Measurements from ENCODE around the gene ITGA3.

Gene ITGA3

DNA sequence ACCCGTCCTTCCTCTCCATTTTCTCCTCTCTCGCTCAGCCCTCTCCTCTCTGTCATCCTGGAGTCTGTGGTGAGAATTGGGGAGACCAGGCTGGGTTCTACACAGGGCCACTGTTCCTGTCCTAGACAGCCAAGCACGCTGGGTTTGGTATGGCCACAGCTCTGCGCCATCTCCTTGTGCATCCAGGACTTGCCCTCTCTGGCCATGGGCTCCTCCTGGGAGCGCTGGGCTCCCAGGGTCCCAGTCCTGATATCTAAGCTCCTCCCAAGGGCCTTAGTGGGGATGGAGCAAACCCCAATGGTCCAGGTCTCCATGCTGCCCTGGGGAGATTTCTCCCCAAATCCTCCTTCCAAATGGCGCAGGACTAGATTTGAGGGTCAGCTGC lies 27.2 kb upstream of the ITGA3 start:
- no peaks in the 10 kb centered on the region for H3K36me3 ChIP-seq
- H3K27ac ChIP-seq = no peak overlapping the region
- TF ChIP-seq, protein P1, sequence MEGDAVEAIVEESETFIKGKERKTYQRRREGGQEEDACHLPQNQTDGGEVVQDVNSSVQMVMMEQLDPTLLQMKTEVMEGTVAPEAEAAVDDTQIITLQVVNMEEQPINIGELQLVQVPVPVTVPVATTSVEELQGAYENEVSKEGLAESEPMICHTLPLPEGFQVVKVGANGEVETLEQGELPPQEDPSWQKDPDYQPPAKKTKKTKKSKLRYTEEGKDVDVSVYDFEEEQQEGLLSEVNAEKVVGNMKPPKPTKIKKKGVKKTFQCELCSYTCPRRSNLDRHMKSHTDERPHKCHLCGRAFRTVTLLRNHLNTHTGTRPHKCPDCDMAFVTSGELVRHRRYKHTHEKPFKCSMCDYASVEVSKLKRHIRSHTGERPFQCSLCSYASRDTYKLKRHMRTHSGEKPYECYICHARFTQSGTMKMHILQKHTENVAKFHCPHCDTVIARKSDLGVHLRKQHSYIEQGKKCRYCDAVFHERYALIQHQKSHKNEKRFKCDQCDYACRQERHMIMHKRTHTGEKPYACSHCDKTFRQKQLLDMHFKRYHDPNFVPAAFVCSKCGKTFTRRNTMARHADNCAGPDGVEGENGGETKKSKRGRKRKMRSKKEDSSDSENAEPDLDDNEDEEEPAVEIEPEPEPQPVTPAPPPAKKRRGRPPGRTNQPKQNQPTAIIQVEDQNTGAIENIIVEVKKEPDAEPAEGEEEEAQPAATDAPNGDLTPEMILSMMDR (IDR thresholded peaks at IDR 0.05; ENCODE audit: low read depth, low read length) = no peak
- H3K27me3 ChIP-seq (ENCODE audit: insufficient read depth, low read depth, severe bottlenecking) = no peaks in the 10 kb centered on the region
- H3K4me3 ChIP-seq (ENCODE audit: low read depth, low read length) = no peak overlapping the region
- no peaks in the 10 kb centered on the region for H3K9me3 ChIP-seq (ENCODE audit: severe bottlenecking)
- DNase-seq = no peak

DNA sequence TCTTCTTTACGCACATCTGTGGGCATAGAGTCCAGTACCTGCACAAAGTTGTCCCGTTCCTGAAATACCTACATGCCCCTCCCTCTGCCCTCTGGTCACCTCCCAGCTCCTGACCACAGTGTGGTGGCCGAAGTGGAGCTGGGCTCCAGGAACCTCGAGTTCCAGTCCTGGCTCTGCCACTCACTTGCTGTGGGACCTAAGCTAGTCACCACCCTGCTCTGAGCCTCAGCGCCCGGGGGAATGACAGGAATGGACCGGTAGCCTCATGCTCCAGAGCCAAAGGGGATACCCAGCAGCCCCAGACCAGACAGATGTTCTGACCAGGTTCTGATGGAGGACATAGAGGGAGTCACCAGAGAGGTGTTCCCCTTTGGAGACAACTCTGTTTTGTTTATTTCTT lies 26.7 kb upstream of the ITGA3 start:
- Histone ChIP-seq H3K9me3 (ENCODE audit: severe bottlenecking) (no peaks in the 10 kb centered on the region), H3K36me3 (no peaks in the 10 kb centered on the region), H3K4me3 (ENCODE audit: low read depth, low read length) (no peak overlapping the region), H3K27ac (no peak overlapping the region), H3K27me3 (ENCODE audit: insufficient read depth, low read depth, severe bottlenecking) (no peaks in the 10 kb centered on the region)
- DNase-seq = no peak
- TF ChIP-seq, protein P1 (IDR thresholded peaks at IDR 0.05; ENCODE audit: low read depth, low read length) = no peak

DNA sequence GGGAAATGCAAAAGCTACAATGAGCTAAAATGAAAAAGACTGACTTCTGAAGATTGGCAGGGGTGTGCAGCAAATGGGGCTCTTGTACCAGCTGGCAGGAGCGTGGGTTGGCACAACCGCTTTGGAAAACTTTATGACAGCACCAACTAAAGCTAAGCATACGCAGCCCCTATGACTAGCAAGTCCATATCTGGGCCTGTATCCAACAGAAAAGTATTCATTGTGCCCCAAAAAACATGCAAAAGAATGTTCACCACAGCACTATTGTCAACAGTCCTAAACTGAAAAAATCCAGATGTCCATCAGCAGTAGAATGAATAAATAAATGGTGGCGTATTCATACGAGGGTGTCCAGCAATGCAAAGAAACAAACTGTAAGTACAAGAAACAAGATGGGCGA lies 22.6 kb upstream of the ITGA3 start:
- no peaks in the 10 kb centered on the region for H3K27me3 ChIP-seq (ENCODE audit: insufficient read depth, low read depth, severe bottlenecking)
- no peak for DNase-seq
- TF ChIP-seq, protein P1 (IDR thresholded peaks at IDR 0.05; ENCODE audit: low read depth, low read length) = no peak
- H3K9me3 ChIP-seq (ENCODE audit: severe bottlenecking) = no peaks in the 10 kb centered on the region
- H3K36me3 ChIP-seq = no peaks in the 10 kb centered on the region
- H3K4me3 ChIP-seq (ENCODE audit: low read depth, low read length) = no peak overlapping the region
- no peak overlapping the region for H3K27ac ChIP-seq

DNA sequence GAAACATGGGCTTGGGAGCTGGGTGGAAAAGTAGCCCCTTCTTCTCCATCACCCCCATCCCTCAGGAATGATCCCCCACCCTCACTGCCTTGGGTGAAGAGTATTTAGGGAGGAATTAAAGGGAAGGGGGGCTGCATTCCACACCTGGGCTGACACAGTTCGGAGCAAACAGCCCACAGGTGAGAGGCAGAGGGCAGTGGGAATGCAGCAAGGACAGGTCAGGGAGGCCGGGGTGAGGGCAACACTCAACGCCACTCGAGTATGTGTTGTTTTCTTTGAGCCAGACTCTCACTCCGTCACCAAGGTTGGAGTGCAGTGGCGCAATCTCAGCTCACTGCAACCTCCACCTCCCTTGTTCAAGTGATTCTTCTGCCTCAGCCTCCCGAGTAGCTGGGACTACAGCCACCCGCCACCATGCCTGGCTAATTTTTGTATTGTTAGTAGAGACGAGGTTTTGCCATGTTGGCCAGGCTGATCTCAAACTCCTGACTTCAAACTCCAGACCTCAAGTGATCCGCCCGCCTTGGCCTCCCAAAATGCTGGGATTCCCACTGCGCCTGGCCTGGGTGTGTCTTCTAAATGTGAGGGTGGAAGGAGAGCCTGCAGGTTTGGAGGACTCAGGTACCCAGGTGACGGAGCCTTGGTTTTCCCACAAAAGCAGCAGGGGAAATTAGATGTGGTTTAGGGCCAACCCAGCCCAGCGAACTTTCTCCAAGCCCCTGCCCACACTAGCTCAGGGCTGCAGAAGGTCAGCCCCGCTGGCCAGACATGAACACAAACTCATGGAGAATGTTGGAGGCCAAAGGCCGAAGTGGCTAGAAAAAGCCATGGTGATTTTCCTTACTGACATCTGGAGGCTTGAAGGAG lies 21.2 kb upstream of the ITGA3 start:
- TF ChIP-seq, protein P1 (IDR thresholded peaks at IDR 0.05; ENCODE audit: low read depth, low read length) = no peak
- H3K27ac ChIP-seq = no peak overlapping the region
- H3K4me3 ChIP-seq (ENCODE audit: low read depth, low read length) = no peak overlapping the region
- no peak for DNase-seq
- H3K36me3 ChIP-seq = no peaks in the 10 kb centered on the region
- no peaks in the 10 kb centered on the region for H3K27me3 ChIP-seq (ENCODE audit: insufficient read depth, low read depth, severe bottlenecking)
- H3K9me3 ChIP-seq (ENCODE audit: severe bottlenecking) = no peaks in the 10 kb centered on the region

DNA sequence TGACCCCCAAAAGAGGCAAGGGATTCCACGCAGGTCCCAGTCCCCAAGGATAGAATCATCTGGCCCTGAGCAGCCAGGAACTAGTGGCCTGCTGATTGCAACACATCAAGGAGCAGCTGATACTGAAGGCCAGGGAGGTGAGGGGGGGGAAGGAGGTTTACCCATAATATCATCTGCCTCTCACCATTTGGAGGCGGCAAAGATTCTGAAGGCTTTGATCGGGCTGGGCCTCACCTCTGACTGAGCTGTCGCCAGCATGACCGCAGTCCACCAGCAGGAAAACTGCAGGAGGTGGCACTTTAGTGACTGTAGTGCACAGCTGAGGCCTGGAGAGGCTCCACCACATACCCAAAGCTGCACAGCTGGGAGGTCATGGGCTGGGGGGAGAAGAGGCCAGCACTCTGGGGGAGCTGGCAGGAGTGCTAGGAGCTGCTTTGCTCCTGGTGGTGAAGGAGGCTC lies 20.5 kb upstream of the ITGA3 start:
- H3K36me3 ChIP-seq = no peaks in the 10 kb centered on the region
- DNase-seq = no peak

More for the DNA sequence above, 20.5 kb upstream of the ITGA3 start:
- Histone ChIP-seq H3K4me3 (ENCODE audit: low read depth, low read length) (no peak overlapping the region), H3K9me3 (ENCODE audit: severe bottlenecking) (no peaks in the 10 kb centered on the region), H3K27me3 (ENCODE audit: insufficient read depth, low read depth, severe bottlenecking) (no peaks in the 10 kb centered on the region), H3K27ac (no peak overlapping the region)
- TF ChIP-seq, protein P1 (IDR thresholded peaks at IDR 0.05; ENCODE audit: low read depth, low read length) = no peak

Data from WERI-Rb-1 (cell line).